Measurements from ENCODE around the gene PRSS36. TPM values are rescaled to one million over a fixed set of nuclear protein-coding genes. Genes with fewer than 3 reads are reported as not detected.

PRSS36 gene
- total RNA-seq, 1 donor from 2014 or later: 3.0 TPM

- intact Hi-C loops (cut with DNase I): no loop called here
- ATAC-seq: no peak
- DNase-seq (ENCODE audit: missing footprints): peak; percentile 13
Observed at GRCh38 chr16:31089199-31089598, 60.7 kb downstream of the PRSS36 start.

Other genes starting within 250 kb of the PRSS36 start
- 6.3 TPM for gene FBXL19, start 226.5 kb downstream of the PRSS36 start, total RNA-seq
- gene ORAI3, start 201.0 kb downstream of the PRSS36 start, total RNA-seq: 11.4 TPM
- gene SETD1A, start 192.3 kb downstream of the PRSS36 start, total RNA-seq: 9.4 TPM
- gene HSD3B7, start 164.9 kb downstream of the PRSS36 start, total RNA-seq: 7.0 TPM
- gene STX1B, start 139.4 kb downstream of the PRSS36 start, total RNA-seq: 0.41 TPM
- 42.3 TPM for gene STX4, start 116.5 kb downstream of the PRSS36 start, total RNA-seq
- gene ZNF668, start 75.8 kb downstream of the PRSS36 start, total RNA-seq: 5.3 TPM
- 9.9 TPM for gene ZNF646, start 75.6 kb downstream of the PRSS36 start, total RNA-seq
- gene PRSS53, start 61.1 kb downstream of the PRSS36 start, total RNA-seq: 0.62 TPM
- 41.1 TPM for gene VKORC1, start 55.3 kb downstream of the PRSS36 start, total RNA-seq
- gene BCKDK, start 41.7 kb downstream of the PRSS36 start, total RNA-seq: 79.7 TPM
- gene KAT8, start 32.4 kb downstream of the PRSS36 start, total RNA-seq: 67.4 TPM
- not detected for gene PRSS8, start 14.3 kb downstream of the PRSS36 start, total RNA-seq
- gene FUS, start 30.1 kb upstream of the PRSS36 start, total RNA-seq: 86.8 TPM
- 9.1 TPM for gene PYCARD, start 52.7 kb upstream of the PRSS36 start, total RNA-seq
- gene TRIM72, start 64.1 kb upstream of the PRSS36 start, total RNA-seq: 2.1 TPM
- not detected for gene PYDC1, start 67.1 kb upstream of the PRSS36 start, total RNA-seq
- gene ITGAM, start 109.9 kb upstream of the PRSS36 start, total RNA-seq: 10.4 TPM
- 2.2 TPM for gene ITGAX, start 205.1 kb upstream of the PRSS36 start, total RNA-seq
- 0.11 TPM for gene ITGAD, start 243.3 kb upstream of the PRSS36 start, total RNA-seq